Spleen (tissue), 11 donors: Measurements from ENCODE around the gene ATP2B1. TPM values are rescaled to one million over a fixed set of nuclear protein-coding genes. Genes with fewer than 3 reads are reported as not detected.

Experiments
- DNase-seq: peaks from one replicate; pipeline ENCODE4 v3.0.0-alpha.2; 2020
- H3K27ac ChIP-seq, 8 donors: fragments of 200-600 bp; sonication (generic) in 7 of 8; 1 replicate in 4 of 8; 2 replicates in 4 of 8; pipeline versions ENCODE4 v1.5.0 to v1.8.0; 2016 to 2021; ENCODE audit warnings: inconsistent platforms in 4 of 8, mild to moderate bottlenecking in 4 of 8, moderate library complexity in 1 of 8
- H3K27me3 ChIP-seq, 7 donors: fragments of 200-600 bp; sonication (generic) in 6 of 7; replicated peaks in 1 of 7; 1 replicate in 4 of 7; 2 replicates in 3 of 7; pipeline versions ENCODE4 v1.5.0 to v1.8.0; 2016 to 2021; ENCODE audit warnings: inconsistent platforms in 3 of 7, mild to moderate bottlenecking in 1 of 7
- H3K36me3 ChIP-seq, 6 donors: fragments of 200-600 bp; sonication (generic) in 5 of 6; 1 replicate in 4 of 6; 2 replicates in 2 of 6; pipeline versions ENCODE4 v1.5.0 to v1.8.0; 2016 to 2021; ENCODE audit warnings: inconsistent platforms in 2 of 6
- H3K4me1 ChIP-seq, 6 donors: fragments of 200-600 bp; sonication (generic) in 5 of 6; 1 replicate in 3 of 6; 2 replicates in 3 of 6; pipeline versions ENCODE4 v1.5.0 to v1.8.0; 2016 to 2021; ENCODE audit warnings: inconsistent platforms in 3 of 6
- H3K4me3 ChIP-seq, 8 donors: fragments of 200-600 bp; sonication (generic) in 7 of 8; 1 replicate in 4 of 8; 2 replicates in 4 of 8; pipeline versions ENCODE4 v1.5.0 to v1.8.0; 2016 to 2021; ENCODE audit warnings: inconsistent platforms in 4 of 8, mild to moderate bottlenecking in 4 of 8, moderate library complexity in 2 of 8
- H3K9me3 ChIP-seq, 8 donors: fragments of 200-600 bp; sonication (generic) in 7 of 8; 1 replicate in 4 of 8; 2 replicates in 4 of 8; pipeline versions ENCODE4 v1.5.0 to v1.8.0; 2016 to 2021; ENCODE audit warnings: inconsistent platforms in 4 of 8
- POLR2A ChIP-seq, 3 donors: fragments of 450-650 bp; IDR thresholded peaks; one replicate each; pipeline ENCODE4 v1.5.1; 2017; ENCODE audit warnings: antibody characterized with exemption in 3 of 3, mild to moderate bottlenecking in 1 of 3
- POLR2AphosphoS5 ChIP-seq, 3 donors: sonication (generic); formaldehyde crosslinking; IDR thresholded peaks; one replicate each; pipeline ENCODE4 v1.5.1; 2017; ENCODE audit warnings: antibody characterized with exemption in 3 of 3
- WGBS, 5 donors: extraction: QIAGEN DNeasy Blood & Tissue Kit in 3 of 5; methylation state at CpG; one replicate each; pipeline versions ENCODE4 v1.1.5 to v1.1.7; 2013 to 2018; 5-methylcytosine and 5-hydroxymethylcytosine counted together
- intact Hi-C: fragments of 100-400 bp; cut with DNase I; formaldehyde crosslinking; loops from one replicate; pipeline ENCODE4 v1.15.0; 2023; ENCODE audit warnings: low total_unique reads
- polyA plus RNA-seq, 3 donors: library from polyadenylated mRNA; stranded (reverse); fragments of 200-250 nt; gene quantifications; one replicate each; pipeline ENCODE4 v1.2.1, GENCODE V29; 2013
- total RNA-seq, 7 donors: library from RNA; depleted of rRNA in 3 of 7; stranded (reverse); fragments of >200 nt in 3 of 7; fragmentation: NEBNext Ultra II Directional in 4 of 7; extraction: Animal tissue kit (Norgen Biotek cat#: 25700) in 4 of 7; gene quantifications; one replicate each; pipeline versions ENCODE4 v1.1.0 to v1.2.1, GENCODE V29; 2016 to 2021
- TF ChIP-seq, protein P1 (sequence below), 11 experiments: fragments of 200-600 bp in 7 of 11; fragments of 450-650 bp in 4 of 11; sonication (generic) in 4 of 11; IDR thresholded peaks in 8 of 11; conservative IDR thresholded peaks in 3 of 11; 1 replicate in 7 of 11; 2 replicates in 4 of 11; pipeline versions ENCODE4 v1.4.0 to v1.8.0; 2016 to 2021; ENCODE audit warnings: antibody characterized with exemption in 11 of 11, inconsistent platforms in 4 of 11, mild to moderate bottlenecking in 1 of 11
- donor health status: healthy with polysubstance abuse.
- donor health status: DM: no; HTN: no; CAD: no; lungs with moderate emphysema.
- donor health status: DM: no; HTN: no; CAD: no.
- donor health status: Bipolar disorder and iron deficiency.
- donor health status: healthy.
- donor health status: DM: no; HTN: no; CAD: no.
- donor health status: DM: yes; HTN: yes; CAD: no.

Gene ATP2B1
- total and polyA plus RNA-seq, 10 donors = 13.2 to 130 (median 75.6) TPM

DNA sequence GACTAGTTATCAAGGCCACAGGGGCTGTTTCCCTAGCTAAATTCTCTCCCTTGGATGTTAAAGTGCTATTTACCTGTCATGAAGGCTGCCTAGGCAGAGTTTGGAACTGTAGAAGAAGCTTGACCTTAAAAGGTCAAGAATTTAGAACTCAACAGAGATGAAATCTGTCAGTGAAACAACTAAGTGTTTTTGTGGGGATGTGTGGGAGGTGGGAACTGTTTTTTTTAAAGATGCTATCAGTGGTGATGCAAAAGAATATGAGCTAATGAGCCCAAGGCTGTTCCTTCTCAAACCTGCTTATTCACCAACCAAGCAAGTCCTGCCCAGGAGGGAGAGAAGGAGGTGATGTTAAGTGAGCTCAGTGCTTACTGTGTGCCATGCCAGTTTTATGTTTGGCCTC lies 142.0 kb downstream of the ATP2B1 start:
- no peaks in the 10 kb centered on the region for H3K9me3 ChIP-seq
- no peaks in the 10 kb centered on the region for H3K27me3 ChIP-seq
- intact Hi-C loops = no loop called here
- no peak overlapping the region for H3K27ac ChIP-seq
- no peaks in the 10 kb centered on the region for H3K36me3 ChIP-seq
- H3K4me3 ChIP-seq = no peak overlapping the region
- DNase-seq = no peak
- H3K4me1 ChIP-seq = no peaks in the 10 kb centered on the region
- TF ChIP-seq POLR2AphosphoS5 (IDR thresholded peaks at IDR 0.05) (no peak), POLR2A (IDR thresholded peaks at IDR 0.05) (no peak)
- TF ChIP-seq, protein P1, sequence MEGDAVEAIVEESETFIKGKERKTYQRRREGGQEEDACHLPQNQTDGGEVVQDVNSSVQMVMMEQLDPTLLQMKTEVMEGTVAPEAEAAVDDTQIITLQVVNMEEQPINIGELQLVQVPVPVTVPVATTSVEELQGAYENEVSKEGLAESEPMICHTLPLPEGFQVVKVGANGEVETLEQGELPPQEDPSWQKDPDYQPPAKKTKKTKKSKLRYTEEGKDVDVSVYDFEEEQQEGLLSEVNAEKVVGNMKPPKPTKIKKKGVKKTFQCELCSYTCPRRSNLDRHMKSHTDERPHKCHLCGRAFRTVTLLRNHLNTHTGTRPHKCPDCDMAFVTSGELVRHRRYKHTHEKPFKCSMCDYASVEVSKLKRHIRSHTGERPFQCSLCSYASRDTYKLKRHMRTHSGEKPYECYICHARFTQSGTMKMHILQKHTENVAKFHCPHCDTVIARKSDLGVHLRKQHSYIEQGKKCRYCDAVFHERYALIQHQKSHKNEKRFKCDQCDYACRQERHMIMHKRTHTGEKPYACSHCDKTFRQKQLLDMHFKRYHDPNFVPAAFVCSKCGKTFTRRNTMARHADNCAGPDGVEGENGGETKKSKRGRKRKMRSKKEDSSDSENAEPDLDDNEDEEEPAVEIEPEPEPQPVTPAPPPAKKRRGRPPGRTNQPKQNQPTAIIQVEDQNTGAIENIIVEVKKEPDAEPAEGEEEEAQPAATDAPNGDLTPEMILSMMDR (IDR thresholded peaks at IDR 0.05 in 8 of 11, conservative IDR thresholded peaks at IDR 0.05 in 3 of 11) = no peak

DNA sequence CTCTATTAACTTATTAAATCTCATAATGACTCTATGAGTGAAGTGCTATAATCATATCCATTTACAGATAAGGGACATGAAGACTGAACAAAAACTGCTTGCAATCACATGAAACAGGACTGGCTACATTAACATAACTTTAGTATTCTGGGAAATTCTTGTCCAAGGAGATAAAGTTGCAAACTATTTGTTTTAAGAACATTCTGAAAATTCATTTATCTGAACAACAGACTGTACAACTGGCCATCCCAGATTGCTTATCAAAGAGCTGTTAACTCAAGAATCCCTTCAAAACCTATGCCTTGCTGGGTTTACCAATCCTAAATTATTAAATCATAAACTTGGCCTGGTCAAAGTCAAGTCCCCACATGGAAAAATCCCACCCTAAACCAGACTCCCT lies 143.6 kb downstream of the ATP2B1 start:
- no peak overlapping the region for H3K27ac ChIP-seq
- H3K27me3 ChIP-seq = no peaks in the 10 kb centered on the region
- H3K36me3 ChIP-seq = no peaks in the 10 kb centered on the region
- no peak overlapping the region for H3K4me3 ChIP-seq
- no peaks in the 10 kb centered on the region for H3K4me1 ChIP-seq
- TF ChIP-seq, protein P1 (IDR thresholded peaks at IDR 0.05 in 8 of 11, conservative IDR thresholded peaks at IDR 0.05 in 3 of 11) = no peak
- TF ChIP-seq POLR2A (IDR thresholded peaks at IDR 0.05) = no peak
- no peak for TF ChIP-seq POLR2AphosphoS5 (IDR thresholded peaks at IDR 0.05)
- intact Hi-C loops = no loop called here
- DNase-seq = no peak
- H3K9me3 ChIP-seq = no peaks in the 10 kb centered on the region

DNA sequence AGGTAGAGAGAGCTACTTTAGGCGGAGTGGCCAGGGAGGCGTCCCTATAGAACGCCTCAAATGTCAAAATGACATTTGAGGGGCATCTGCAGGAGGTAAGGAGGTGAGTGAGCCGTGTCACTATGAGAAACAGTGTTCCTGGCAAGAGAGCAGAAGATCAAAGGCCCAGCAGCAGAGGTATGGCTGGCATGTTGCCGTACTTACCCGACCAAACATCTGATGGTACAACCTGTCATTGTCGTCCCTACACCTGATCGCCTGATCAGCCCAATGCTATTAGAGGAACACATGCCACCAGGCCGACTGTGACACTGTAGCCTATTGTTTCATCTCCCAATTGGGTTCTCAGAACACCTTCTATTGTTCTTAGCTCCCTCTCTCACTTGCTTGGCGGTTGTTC lies 148.9 kb downstream of the ATP2B1 start:
- Histone ChIP-seq H3K36me3 (no peaks in the 10 kb centered on the region), H3K27ac (no peak overlapping the region)
- intact Hi-C loops = no loop called here

DNA sequence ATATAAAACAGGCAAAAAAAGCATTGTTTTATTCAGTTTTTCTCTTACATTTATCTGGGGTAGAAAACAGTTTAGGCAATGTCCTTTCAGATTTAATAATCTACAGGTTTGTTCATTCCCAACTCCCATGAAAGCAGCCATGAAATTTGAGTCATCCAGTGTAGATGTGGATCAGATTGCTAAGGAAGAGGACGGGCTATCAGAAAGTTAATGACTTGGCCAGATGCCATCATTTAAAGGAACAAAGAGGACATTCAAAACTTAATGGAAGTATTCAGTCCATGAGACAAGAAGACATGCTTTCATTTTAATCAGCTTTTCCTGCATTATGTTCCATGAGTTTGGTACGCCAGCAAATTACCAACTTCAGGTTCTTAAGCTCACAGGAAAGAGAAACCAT lies 151.7 kb downstream of the ATP2B1 start:
- Histone ChIP-seq H3K4me3 (no peak overlapping the region), H3K9me3 (peaks cover 0 to 7% (median 0%) of the 10 kb centered on the region in 8 donors), H3K36me3 (no peaks in the 10 kb centered on the region), H3K27me3 (no peaks in the 10 kb centered on the region), H3K4me1 (no peaks in the 10 kb centered on the region), H3K27ac (no peak overlapping the region)
- intact Hi-C loops = no loop called here
- TF ChIP-seq POLR2AphosphoS5 (IDR thresholded peaks at IDR 0.05) (no peak), POLR2A (IDR thresholded peaks at IDR 0.05) (no peak)
- TF ChIP-seq, protein P1 (IDR thresholded peaks at IDR 0.05 in 8 of 11, conservative IDR thresholded peaks at IDR 0.05 in 3 of 11) = no peak
- no peak for DNase-seq
- WGBS, 5 donors = 63 to 84% (median 72%) methylated on average over 2 of the region's 2 CpGs

More for the DNA sequence above, 148.9 kb downstream of the ATP2B1 start:
- no peaks in the 10 kb centered on the region for H3K27me3 ChIP-seq
- 87 to 94% (median 91%) methylated on average over 10 of the region's 10 CpGs for WGBS, 5 donors
- DNase-seq = no peak
- no peaks in the 10 kb centered on the region for H3K9me3 ChIP-seq
- H3K4me1 ChIP-seq = no peaks in the 10 kb centered on the region
- H3K4me3 ChIP-seq = no peak overlapping the region
- TF ChIP-seq, protein P1 (IDR thresholded peaks at IDR 0.05 in 8 of 11, conservative IDR thresholded peaks at IDR 0.05 in 3 of 11) = no peak
- TF ChIP-seq POLR2AphosphoS5 (IDR thresholded peaks at IDR 0.05) (no peak), POLR2A (IDR thresholded peaks at IDR 0.05) (no peak)
